HL-60 (cell line): ENCODE results near the gene NHLH2.

ENCODE experiments used
- DNase-seq, 2 experiments: peaks; one replicate each; pipeline ENCODE4 v3.0.0-alpha.2; 2010 to 2020; ENCODE audit warnings: low read depth in 1 of 2, low spot score in 1 of 2
- H3K27ac ChIP-seq: fragments of 250-450 bp; sonication (Bioruptor Pico); replicated peaks from 2 replicates; pipeline ENCODE4 v1.5.1; 2020; ENCODE audit warnings: mild to moderate bottlenecking, moderate library complexity
- H3K27me3 ChIP-seq: fragments of 250-450 bp; sonication (Bioruptor Pico); 2 replicates; pipeline ENCODE4 v1.5.1; 2021; ENCODE audit warnings: mild to moderate bottlenecking, moderate library complexity; ENCODE audit not compliant: insufficient read depth, poor library complexity, severe bottlenecking
- H3K4me3 ChIP-seq: replicated peaks from 2 replicates; pipeline ENCODE4 v1.5.1; 2011; ENCODE audit warnings: mild to moderate bottlenecking, control low read depth, low read length; ENCODE audit not compliant: insufficient read depth
- GABPA ChIP-seq: IDR thresholded peaks from 2 replicates; pipeline ENCODE4 v1.6.1; 2012; ENCODE audit warnings: low read depth
- POLR2AphosphoS5 ChIP-seq: IDR thresholded peaks from 2 replicates; pipeline ENCODE4 v1.6.1; 2012; ENCODE audit warnings: low read depth
- REST ChIP-seq: IDR thresholded peaks from 2 replicates; pipeline ENCODE4 v1.6.1; 2012; ENCODE audit warnings: low read depth; ENCODE audit not compliant: insufficient replicate concordance
- SPI1 ChIP-seq: IDR thresholded peaks from 2 replicates; pipeline ENCODE4 v1.6.1; 2012; ENCODE audit warnings: low read depth, mild to moderate bottlenecking, borderline replicate concordance
- TF ChIP-seq, protein P1 (sequence below): IDR thresholded peaks from one replicate; pipeline ENCODE4 v1.5.1; 2011; ENCODE audit warnings: low read length, control low read depth, inconsistent platforms; ENCODE audit not compliant: insufficient read depth

Gene NHLH2

DNA sequence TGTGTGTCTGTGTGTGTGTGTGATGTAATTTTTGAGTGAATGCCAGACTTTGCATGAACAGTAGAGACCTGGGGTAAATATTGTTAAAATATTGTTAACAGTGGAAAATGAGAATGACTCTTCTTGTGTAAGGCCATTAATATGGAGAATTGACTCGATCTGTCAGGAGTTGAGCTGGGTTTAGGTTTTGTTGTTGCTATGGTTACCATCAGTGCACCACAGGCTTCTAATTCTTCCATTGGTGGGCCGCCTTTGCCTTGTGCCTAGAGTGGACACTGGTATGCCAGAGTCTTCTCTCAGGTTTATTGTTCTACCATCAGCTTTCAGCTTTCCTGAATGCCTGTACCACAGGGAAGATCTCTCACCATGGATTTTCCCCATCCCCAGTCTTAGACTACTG lies 10.0 kb upstream of the NHLH2 start:
- peaks cover 2% of the 10 kb centered on the region for H3K27me3 ChIP-seq
- TF ChIP-seq SPI1, result no peak
- TF ChIP-seq GABPA, result no peak
- no peak for TF ChIP-seq REST
- TF ChIP-seq, protein P1, sequence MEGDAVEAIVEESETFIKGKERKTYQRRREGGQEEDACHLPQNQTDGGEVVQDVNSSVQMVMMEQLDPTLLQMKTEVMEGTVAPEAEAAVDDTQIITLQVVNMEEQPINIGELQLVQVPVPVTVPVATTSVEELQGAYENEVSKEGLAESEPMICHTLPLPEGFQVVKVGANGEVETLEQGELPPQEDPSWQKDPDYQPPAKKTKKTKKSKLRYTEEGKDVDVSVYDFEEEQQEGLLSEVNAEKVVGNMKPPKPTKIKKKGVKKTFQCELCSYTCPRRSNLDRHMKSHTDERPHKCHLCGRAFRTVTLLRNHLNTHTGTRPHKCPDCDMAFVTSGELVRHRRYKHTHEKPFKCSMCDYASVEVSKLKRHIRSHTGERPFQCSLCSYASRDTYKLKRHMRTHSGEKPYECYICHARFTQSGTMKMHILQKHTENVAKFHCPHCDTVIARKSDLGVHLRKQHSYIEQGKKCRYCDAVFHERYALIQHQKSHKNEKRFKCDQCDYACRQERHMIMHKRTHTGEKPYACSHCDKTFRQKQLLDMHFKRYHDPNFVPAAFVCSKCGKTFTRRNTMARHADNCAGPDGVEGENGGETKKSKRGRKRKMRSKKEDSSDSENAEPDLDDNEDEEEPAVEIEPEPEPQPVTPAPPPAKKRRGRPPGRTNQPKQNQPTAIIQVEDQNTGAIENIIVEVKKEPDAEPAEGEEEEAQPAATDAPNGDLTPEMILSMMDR, result no peak
- no peak overlapping the region for H3K4me3 ChIP-seq
- H3K27ac ChIP-seq, result no peak overlapping the region
- DNase-seq, result no peak

DNA sequence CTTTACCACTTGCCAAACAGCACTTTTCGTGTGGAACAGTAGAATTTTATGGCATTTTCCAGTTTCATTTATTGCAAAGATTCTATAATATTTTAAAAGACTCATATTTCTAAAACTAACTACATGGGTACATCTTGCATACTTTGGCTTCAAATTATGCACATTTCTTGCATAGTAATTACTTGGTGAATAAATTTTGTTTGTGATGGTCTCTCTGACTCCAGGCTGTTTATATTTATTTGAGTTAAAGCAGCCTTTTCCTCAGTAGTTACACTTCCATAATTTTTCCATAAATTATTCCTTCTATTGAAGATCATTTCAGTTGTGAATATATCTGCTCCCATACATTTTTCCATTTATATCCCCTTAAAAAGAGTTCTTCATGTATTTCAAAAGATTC lies 6.9 kb upstream of the NHLH2 start:
- TF ChIP-seq POLR2AphosphoS5 (no peak), REST (no peak), GABPA (no peak), SPI1 (no peak)
- TF ChIP-seq, protein P1, result no peak
- no peak overlapping the region for H3K4me3 ChIP-seq
- no peak for DNase-seq
- H3K27me3 ChIP-seq, result peaks cover 6% of the 10 kb centered on the region
- no peak overlapping the region for H3K27ac ChIP-seq

- H3K4me3 ChIP-seq, result no peak overlapping the region
- TF ChIP-seq REST, result no peak
- TF ChIP-seq, protein P1, result no peak
- no peak for TF ChIP-seq SPI1
- no peak for TF ChIP-seq GABPA
- no peak for TF ChIP-seq POLR2AphosphoS5
- DNase-seq, result no peak
- no peak overlapping the region for H3K27ac ChIP-seq
- peaks cover 37% of the 10 kb centered on the region for H3K27me3 ChIP-seq
Observed at GRCh38 chr1:115842948-115843347, 2.0 kb upstream of the NHLH2 start.
